HEK293 (cell line): ENCODE measurements around the gene ELFN1.

ENCODE experiments used
- MZF1 ChIP-seq: fragments of 450-650 bp; formaldehyde crosslinking; IDR thresholded peaks from 2 replicates; pipeline ENCODE4 v1.5.1; 2017; ENCODE audit warnings: missing biosample characterization, missing genetic modification characterization, borderline replicate concordance
- YY1 ChIP-seq: fragments of 450-650 bp; formaldehyde crosslinking; IDR thresholded peaks from 2 replicates; pipeline ENCODE4 v1.5.1; 2018; ENCODE audit warnings: missing biosample characterization, missing genetic modification characterization
- ZNF174 ChIP-seq: fragments of 450-650 bp; formaldehyde crosslinking; IDR thresholded peaks from 2 replicates; pipeline ENCODE4 v1.5.0; 2017; ENCODE audit warnings: missing biosample characterization, mild to moderate bottlenecking, missing genetic modification characterization
- ZNF274 ChIP-seq, 2 experiments: fragments of 200-500 bp in 1 of 2; fragments of 450-650 bp in 1 of 2; sonication (Bioruptor generic) in 1 of 2; formaldehyde crosslinking in 1 of 2; IDR thresholded peaks; 2 replicates each; pipeline versions ENCODE4 v1.5.1 to v1.6.1; 2014 to 2016; ENCODE audit warnings: borderline replicate concordance in 1 of 2, inconsistent platforms in 1 of 2, low read length in 1 of 2, missing biosample characterization in 1 of 2, missing genetic modification characterization in 1 of 2
- ZNF404 ChIP-seq: fragments of 450-650 bp; formaldehyde crosslinking; IDR thresholded peaks from 2 replicates; pipeline ENCODE4 v1.5.1; 2017; ENCODE audit warnings: missing biosample characterization, missing genetic modification characterization
- ZNF501 ChIP-seq: fragments of 450-650 bp; formaldehyde crosslinking; IDR thresholded peaks from 2 replicates; pipeline ENCODE4 v1.5.1; 2016; ENCODE audit warnings: missing biosample characterization, missing genetic modification characterization
- ZNF600 ChIP-seq: fragments of 450-650 bp; formaldehyde crosslinking; IDR thresholded peaks from 2 replicates; pipeline ENCODE4 v1.5.1; 2016; ENCODE audit warnings: missing biosample characterization, missing genetic modification characterization
- ZNF701 ChIP-seq: fragments of 450-650 bp; formaldehyde crosslinking; IDR thresholded peaks from 2 replicates; pipeline ENCODE4 v1.5.1; 2016; ENCODE audit warnings: missing biosample characterization, missing genetic modification characterization
- ZXDB ChIP-seq: fragments of 450-650 bp; formaldehyde crosslinking; IDR thresholded peaks from 2 replicates; pipeline ENCODE4 v1.5.1; 2016; ENCODE audit warnings: missing biosample characterization, missing genetic modification characterization
- TF ChIP-seq, protein P1 (sequence below): fragments of 450-650 bp; formaldehyde crosslinking; IDR thresholded peaks from 2 replicates; pipeline ENCODE4 v1.5.1; 2016; ENCODE audit warnings: missing biosample characterization, missing genetic modification characterization
- TF ChIP-seq, protein P2 (sequence below): fragments of 450-650 bp; formaldehyde crosslinking; IDR thresholded peaks from 2 replicates; pipeline ENCODE4 v1.5.1; 2016; ENCODE audit warnings: missing biosample characterization, missing genetic modification characterization
- TF ChIP-seq, protein P3 (sequence below): fragments of 450-650 bp; formaldehyde crosslinking; conservative IDR thresholded peaks from 2 replicates; pipeline ENCODE4 v1.5.1; 2016; ENCODE audit warnings: low read depth, missing biosample characterization, missing genetic modification characterization
- TF ChIP-seq, protein P4 (sequence below): fragments of 450-650 bp; formaldehyde crosslinking; IDR thresholded peaks from 2 replicates; pipeline ENCODE4 v1.5.1; 2016; ENCODE audit warnings: missing biosample characterization, missing genetic modification characterization

DNA sequence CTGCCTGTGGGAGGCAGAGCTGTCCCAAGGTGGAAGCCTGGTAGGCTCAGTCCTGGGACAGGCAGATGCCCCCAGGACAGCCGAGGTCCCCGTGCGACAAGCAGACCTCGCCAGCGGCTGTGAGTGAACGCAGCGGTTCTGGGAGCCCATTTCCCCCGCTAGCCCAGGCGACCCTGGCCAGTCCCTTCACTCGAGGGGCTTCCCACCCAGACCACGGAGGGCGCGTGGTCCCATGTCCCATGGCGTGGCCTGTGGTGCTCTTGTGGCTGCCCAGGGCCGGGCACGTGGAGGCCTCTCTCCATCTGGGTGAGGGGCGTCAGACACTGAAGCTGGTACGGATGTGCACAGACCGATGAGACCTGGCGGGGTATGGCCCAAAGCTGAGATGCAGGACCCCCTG, 67.9 kb downstream of the ELFN1 start:
- TF ChIP-seq MZF1 (tag by site-specific recombination), result no peak
- TF ChIP-seq, protein P1, sequence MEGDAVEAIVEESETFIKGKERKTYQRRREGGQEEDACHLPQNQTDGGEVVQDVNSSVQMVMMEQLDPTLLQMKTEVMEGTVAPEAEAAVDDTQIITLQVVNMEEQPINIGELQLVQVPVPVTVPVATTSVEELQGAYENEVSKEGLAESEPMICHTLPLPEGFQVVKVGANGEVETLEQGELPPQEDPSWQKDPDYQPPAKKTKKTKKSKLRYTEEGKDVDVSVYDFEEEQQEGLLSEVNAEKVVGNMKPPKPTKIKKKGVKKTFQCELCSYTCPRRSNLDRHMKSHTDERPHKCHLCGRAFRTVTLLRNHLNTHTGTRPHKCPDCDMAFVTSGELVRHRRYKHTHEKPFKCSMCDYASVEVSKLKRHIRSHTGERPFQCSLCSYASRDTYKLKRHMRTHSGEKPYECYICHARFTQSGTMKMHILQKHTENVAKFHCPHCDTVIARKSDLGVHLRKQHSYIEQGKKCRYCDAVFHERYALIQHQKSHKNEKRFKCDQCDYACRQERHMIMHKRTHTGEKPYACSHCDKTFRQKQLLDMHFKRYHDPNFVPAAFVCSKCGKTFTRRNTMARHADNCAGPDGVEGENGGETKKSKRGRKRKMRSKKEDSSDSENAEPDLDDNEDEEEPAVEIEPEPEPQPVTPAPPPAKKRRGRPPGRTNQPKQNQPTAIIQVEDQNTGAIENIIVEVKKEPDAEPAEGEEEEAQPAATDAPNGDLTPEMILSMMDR (tag by site-specific recombination), result no peak
- TF ChIP-seq, protein P2, sequence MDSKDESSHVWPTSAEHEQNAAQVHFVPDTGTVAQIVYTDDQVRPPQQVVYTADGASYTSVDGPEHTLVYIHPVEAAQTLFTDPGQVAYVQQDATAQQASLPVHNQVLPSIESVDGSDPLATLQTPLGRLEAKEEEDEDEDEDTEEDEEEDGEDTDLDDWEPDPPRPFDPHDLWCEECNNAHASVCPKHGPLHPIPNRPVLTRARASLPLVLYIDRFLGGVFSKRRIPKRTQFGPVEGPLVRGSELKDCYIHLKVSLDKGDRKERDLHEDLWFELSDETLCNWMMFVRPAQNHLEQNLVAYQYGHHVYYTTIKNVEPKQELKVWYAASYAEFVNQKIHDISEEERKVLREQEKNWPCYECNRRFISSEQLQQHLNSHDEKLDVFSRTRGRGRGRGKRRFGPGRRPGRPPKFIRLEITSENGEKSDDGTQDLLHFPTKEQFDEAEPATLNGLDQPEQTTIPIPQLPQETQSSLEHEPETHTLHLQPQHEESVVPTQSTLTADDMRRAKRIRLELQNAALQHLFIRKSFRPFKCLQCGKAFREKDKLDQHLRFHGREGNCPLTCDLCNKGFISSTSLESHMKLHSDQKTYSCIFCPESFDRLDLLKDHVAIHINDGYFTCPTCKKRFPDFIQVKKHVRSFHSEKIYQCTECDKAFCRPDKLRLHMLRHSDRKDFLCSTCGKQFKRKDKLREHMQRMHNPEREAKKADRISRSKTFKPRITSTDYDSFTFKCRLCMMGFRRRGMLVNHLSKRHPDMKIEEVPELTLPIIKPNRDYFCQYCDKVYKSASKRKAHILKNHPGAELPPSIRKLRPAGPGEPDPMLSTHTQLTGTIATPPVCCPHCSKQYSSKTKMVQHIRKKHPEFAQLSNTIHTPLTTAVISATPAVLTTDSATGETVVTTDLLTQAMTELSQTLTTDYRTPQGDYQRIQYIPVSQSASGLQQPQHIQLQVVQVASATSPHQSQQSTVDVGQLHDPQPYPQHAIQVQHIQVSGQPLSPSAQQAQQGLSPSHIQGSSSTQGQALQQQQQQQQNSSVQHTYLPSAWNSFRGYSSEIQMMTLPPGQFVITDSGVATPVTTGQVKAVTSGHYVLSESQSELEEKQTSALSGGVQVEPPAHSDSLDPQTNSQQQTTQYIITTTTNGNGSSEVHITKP (tag by site-specific recombination), result no peak
- TF ChIP-seq ZNF501 (tag by site-specific recombination), result no peak
- TF ChIP-seq, protein P3, sequence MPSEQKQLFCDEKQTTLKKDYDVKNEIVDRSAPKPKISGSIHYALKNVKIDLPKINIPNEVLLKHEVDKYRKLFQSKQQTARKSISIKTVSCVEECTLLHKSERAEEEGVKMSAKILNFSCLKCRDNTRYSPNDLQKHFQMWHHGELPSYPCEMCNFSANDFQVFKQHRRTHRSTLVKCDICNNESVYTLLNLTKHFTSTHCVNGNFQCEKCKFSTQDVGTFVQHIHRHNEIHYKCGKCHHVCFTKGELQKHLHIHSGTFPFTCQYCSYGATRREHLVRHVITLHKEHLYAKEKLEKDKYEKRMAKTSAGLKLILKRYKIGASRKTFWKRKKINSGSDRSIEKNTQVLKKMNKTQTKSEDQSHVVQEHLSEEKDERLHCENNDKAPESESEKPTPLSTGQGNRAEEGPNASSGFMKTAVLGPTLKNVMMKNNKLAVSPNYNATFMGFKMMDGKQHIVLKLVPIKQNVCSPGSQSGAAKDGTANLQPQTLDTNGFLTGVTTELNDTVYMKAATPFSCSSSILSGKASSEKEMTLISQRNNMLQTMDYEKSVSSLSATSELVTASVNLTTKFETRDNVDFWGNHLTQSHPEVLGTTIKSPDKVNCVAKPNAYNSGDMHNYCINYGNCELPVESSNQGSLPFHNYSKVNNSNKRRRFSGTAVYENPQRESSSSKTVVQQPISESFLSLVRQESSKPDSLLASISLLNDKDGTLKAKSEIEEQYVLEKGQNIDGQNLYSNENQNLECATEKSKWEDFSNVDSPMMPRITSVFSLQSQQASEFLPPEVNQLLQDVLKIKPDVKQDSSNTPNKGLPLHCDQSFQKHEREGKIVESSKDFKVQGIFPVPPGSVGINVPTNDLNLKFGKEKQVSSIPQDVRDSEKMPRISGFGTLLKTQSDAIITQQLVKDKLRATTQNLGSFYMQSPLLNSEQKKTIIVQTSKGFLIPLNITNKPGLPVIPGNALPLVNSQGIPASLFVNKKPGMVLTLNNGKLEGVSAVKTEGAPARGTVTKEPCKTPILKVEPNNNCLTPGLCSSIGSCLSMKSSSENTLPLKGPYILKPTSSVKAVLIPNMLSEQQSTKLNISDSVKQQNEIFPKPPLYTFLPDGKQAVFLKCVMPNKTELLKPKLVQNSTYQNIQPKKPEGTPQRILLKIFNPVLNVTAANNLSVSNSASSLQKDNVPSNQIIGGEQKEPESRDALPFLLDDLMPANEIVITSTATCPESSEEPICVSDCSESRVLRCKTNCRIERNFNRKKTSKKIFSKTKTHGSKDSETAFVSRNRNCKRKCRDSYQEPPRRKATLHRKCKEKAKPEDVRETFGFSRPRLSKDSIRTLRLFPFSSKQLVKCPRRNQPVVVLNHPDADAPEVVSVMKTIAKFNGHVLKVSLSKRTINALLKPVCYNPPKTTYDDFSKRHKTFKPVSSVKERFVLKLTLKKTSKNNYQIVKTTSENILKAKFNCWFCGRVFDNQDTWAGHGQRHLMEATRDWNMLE, result no peak
- TF ChIP-seq ZNF274 (IDR thresholded peaks at IDR 0.05; ENCODE audit: low read length), result no peak
- no peak for TF ChIP-seq ZNF274 (tag by site-specific recombination; IDR thresholded peaks at IDR 0.05; ENCODE audit: borderline replicate concordance)
- TF ChIP-seq ZNF600 (tag by site-specific recombination), result no peak
- TF ChIP-seq, protein P4, sequence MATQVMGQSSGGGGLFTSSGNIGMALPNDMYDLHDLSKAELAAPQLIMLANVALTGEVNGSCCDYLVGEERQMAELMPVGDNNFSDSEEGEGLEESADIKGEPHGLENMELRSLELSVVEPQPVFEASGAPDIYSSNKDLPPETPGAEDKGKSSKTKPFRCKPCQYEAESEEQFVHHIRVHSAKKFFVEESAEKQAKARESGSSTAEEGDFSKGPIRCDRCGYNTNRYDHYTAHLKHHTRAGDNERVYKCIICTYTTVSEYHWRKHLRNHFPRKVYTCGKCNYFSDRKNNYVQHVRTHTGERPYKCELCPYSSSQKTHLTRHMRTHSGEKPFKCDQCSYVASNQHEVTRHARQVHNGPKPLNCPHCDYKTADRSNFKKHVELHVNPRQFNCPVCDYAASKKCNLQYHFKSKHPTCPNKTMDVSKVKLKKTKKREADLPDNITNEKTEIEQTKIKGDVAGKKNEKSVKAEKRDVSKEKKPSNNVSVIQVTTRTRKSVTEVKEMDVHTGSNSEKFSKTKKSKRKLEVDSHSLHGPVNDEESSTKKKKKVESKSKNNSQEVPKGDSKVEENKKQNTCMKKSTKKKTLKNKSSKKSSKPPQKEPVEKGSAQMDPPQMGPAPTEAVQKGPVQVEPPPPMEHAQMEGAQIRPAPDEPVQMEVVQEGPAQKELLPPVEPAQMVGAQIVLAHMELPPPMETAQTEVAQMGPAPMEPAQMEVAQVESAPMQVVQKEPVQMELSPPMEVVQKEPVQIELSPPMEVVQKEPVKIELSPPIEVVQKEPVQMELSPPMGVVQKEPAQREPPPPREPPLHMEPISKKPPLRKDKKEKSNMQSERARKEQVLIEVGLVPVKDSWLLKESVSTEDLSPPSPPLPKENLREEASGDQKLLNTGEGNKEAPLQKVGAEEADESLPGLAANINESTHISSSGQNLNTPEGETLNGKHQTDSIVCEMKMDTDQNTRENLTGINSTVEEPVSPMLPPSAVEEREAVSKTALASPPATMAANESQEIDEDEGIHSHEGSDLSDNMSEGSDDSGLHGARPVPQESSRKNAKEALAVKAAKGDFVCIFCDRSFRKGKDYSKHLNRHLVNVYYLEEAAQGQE, result no peak
- no peak for TF ChIP-seq YY1
- TF ChIP-seq ZXDB (tag by site-specific recombination), result no peak
- no peak for TF ChIP-seq ZNF404
- TF ChIP-seq ZNF701, result no peak
- TF ChIP-seq ZNF174 (tag by site-specific recombination), result no peak
